Measurements from ENCODE around the gene AMHR2.

The AMHR2 gene

GRCh38 chr12:53451661-53452158 is 28.1 kb downstream of the AMHR2 start, which contains the start of gene PCBP2:
TSS of gene PCBP2 (plus strand) at chr12:53452102. CDS start at chr12:53454801, 2,699 bp downstream.
- H3K4me3 ChIP-seq (ENCODE audit: low read depth, low read length): peak within 1 kb of the TSS; percentile 90
- peak; percentile 85 for TF ChIP-seq CTCF (IDR thresholded peaks at IDR 0.05; ENCODE audit: low read depth, low read length)

GRCh38 chr12:53452159-53453077 is 28.8 kb downstream of the AMHR2 start:
- H3K4me3 ChIP-seq (ENCODE audit: low read depth, low read length): peak overlapping the region; percentile 90
- no peak for TF ChIP-seq CTCF (IDR thresholded peaks at IDR 0.05; ENCODE audit: low read depth, low read length)

- peak overlapping the region; percentile 90 for H3K4me3 ChIP-seq (ENCODE audit: low read depth, low read length)
- TF ChIP-seq CTCF (IDR thresholded peaks at IDR 0.05; ENCODE audit: low read depth, low read length): no peak
Observed at GRCh38 chr12:53453953-53454640, 30.4 kb downstream of the AMHR2 start.

GRCh38 chr12:53454707-53455106 is 31.1 kb downstream of the AMHR2 start:
- no peak overlapping the region for H3K4me3 ChIP-seq (ENCODE audit: low read depth, low read length)
- no peak for TF ChIP-seq CTCF (IDR thresholded peaks at IDR 0.05; ENCODE audit: low read depth, low read length)

- TF ChIP-seq CTCF (IDR thresholded peaks at IDR 0.05; ENCODE audit: low read depth, low read length): no peak
- no peak overlapping the region for H3K4me3 ChIP-seq (ENCODE audit: low read depth, low read length)
Observed at GRCh38 chr12:53456654-53457366, 33.2 kb downstream of the AMHR2 start.

- H3K4me3 ChIP-seq (ENCODE audit: low read depth, low read length): no peak overlapping the region
- TF ChIP-seq CTCF (IDR thresholded peaks at IDR 0.05; ENCODE audit: low read depth, low read length): no peak
Observed at GRCh38 chr12:53459097-53459496, 35.4 kb downstream of the AMHR2 start.

Data from WI38 (cell line).